A549 (cell line): ENCODE results near the gene AEBP2. TPM values are rescaled to one million over a fixed set of nuclear protein-coding genes. Genes with fewer than 3 reads are reported as not detected.

Source experiments
- ATAC-seq, 2 experiments: fragments of 200-7000 bp in 1 of 2; fragments of >200 bp in 1 of 2; cut with Nextera tagmentation in 1 of 2; cut with Tn5 transposase in 1 of 2; 3 replicates each; pipeline versions ENCODE4 v1.8.0 to v1.9.1; 2018 to 2020; ENCODE audit warnings: mild to moderate bottlenecking in 1 of 2, moderate library complexity in 1 of 2
- CTCF ChIA-PET: fragments of 300-600 bp; sonication (Branson Sonifier 250); formaldehyde crosslinking; extraction: SDS; loops from one replicate; lab custom pipeline; 2021; ENCODE audit warnings: antibody characterized with exemption, inconsistent platforms; lab: Yijun Ruan, JAX
- POLR2A ChIA-PET: fragments of 350-600 bp; formaldehyde crosslinking; extraction: SDS; loops from one replicate; lab custom pipeline; 2021; ENCODE audit warnings: antibody characterized with exemption, inconsistent platforms; lab: Yijun Ruan, JAX
- DNase-seq, 2 experiments: peaks; one replicate each; pipeline versions ENCODE4 v3.0.0 to v3.0.0-alpha.2; 2011 to 2016; ENCODE audit warnings: low read depth in 1 of 2, low spot score in 1 of 2
- FAIRE-seq: peaks from 2 replicates; lab custom pipeline; 2011; peaks lifted over from hg19 to GRCh38; lab: Jason Lieb, UNC
- H3K27ac ChIP-seq, 2 experiments: fragments of >200 bp; sonication (Bioruptor Twin); formaldehyde crosslinking; 3 replicates each; pipeline ENCODE4 v1.5.1; 2016 to 2017
- H3K4me1 ChIP-seq: fragments of >200 bp; sonication (Bioruptor Twin); formaldehyde crosslinking; 3 replicates; pipeline ENCODE4 v1.6.1; 2016
- H3K4me2 ChIP-seq: fragments of >200 bp; sonication (Bioruptor Twin); formaldehyde crosslinking; 3 replicates; pipeline ENCODE4 v1.6.1; 2016
- H3K4me3 ChIP-seq: fragments of >200 bp; sonication (Bioruptor Twin); formaldehyde crosslinking; 3 replicates; pipeline ENCODE4 v1.5.1; 2016
- H3K9me3 ChIP-seq: fragments of >200 bp; sonication (Bioruptor Twin); formaldehyde crosslinking; 3 replicates; pipeline ENCODE4 v1.6.1; 2016
- BHLHE40 ChIP-seq: IDR thresholded peaks from 2 replicates; pipeline ENCODE4 v1.6.1; 2012; ENCODE audit warnings: low read depth, low read length, inconsistent platforms
- CEBPB ChIP-seq, 2 experiments: fragments of >200 bp in 1 of 2; sonication (Bioruptor Twin) in 1 of 2; formaldehyde crosslinking in 1 of 2; IDR thresholded peaks; 2 replicates each; pipeline ENCODE4 v1.6.1; 2012 to 2016
- EHMT2 ChIP-seq: fragments of 200-600 bp; sonication (generic); IDR thresholded peaks from 2 replicates; pipeline ENCODE4 v1.6.1; 2016; ENCODE audit warnings: antibody characterized with exemption, low read depth, mild to moderate bottlenecking, moderate library complexity
- EP300 ChIP-seq, 2 experiments: fragments of >200 bp; sonication (Bioruptor Twin); formaldehyde crosslinking; IDR thresholded peaks; 2 replicates in 1 of 2; 3 replicates in 1 of 2; pipeline ENCODE4 v1.6.1; 2016 to 2017
- FOSL2 ChIP-seq, 2 experiments: fragments of 450-650 bp in 1 of 2; fragments of >200 bp in 1 of 2; sonication (Bioruptor Twin) in 1 of 2; formaldehyde crosslinking; IDR thresholded peaks; 2 replicates each; pipeline versions ENCODE4 v1.5.0 to v1.6.1; 2016 to 2020; ENCODE audit warnings: mild to moderate bottlenecking in 1 of 2, moderate library complexity in 1 of 2
- HOXB5 ChIP-seq: fragments of 250-450 bp; sonication (Bioruptor Pico); IDR thresholded peaks from 2 replicates; pipeline ENCODE4 v1.5.0; 2020; ENCODE audit warnings: mild to moderate bottlenecking, moderate library complexity
- JUN ChIP-seq, 2 experiments: fragments of >200 bp; sonication (Bioruptor Twin); formaldehyde crosslinking; IDR thresholded peaks; 2 replicates in 1 of 2; 3 replicates in 1 of 2; pipeline ENCODE4 v1.6.1; 2016 to 2017
- JUNB ChIP-seq: fragments of >200 bp; sonication (Bioruptor Twin); formaldehyde crosslinking; IDR thresholded peaks from 2 replicates; pipeline ENCODE4 v1.6.1; 2016
- KDM5A ChIP-seq: fragments of 200-600 bp; sonication (generic); IDR thresholded peaks from 2 replicates; pipeline ENCODE4 v1.6.1; 2016; ENCODE audit warnings: antibody characterized with exemption, mild to moderate bottlenecking
- PHF8 ChIP-seq: fragments of 200-600 bp; sonication (generic); IDR thresholded peaks from 2 replicates; pipeline ENCODE4 v1.6.1; 2016; ENCODE audit warnings: low read depth, mild to moderate bottlenecking, antibody characterized with exemption, moderate library complexity, borderline replicate concordance
- RFX5 ChIP-seq: fragments of 450-650 bp; IDR thresholded peaks from 2 replicates; pipeline ENCODE4 v1.7.1; 2014; ENCODE audit warnings: antibody characterized with exemption, mild to moderate bottlenecking, moderate library complexity
- SMC3 ChIP-seq: fragments of >200 bp; sonication (Bioruptor Twin); formaldehyde crosslinking; IDR thresholded peaks from 3 replicates; pipeline ENCODE4 v1.6.1; 2018; ENCODE audit warnings: inconsistent platforms
- TFCP2L1 ChIP-seq: fragments of 250-450 bp; sonication (Bioruptor Pico); IDR thresholded peaks from 2 replicates; pipeline ENCODE4 v1.5.0; 2021; ENCODE audit warnings: mild to moderate bottlenecking
- ZC3H11A ChIP-seq: fragments of 450-650 bp; IDR thresholded peaks from 2 replicates; pipeline ENCODE4 v1.6.1; 2014; ENCODE audit warnings: antibody characterized with exemption, mild to moderate bottlenecking
- ZSCAN20 ChIP-seq: fragments of 250-450 bp; sonication (Bioruptor Pico); IDR thresholded peaks from 2 replicates; pipeline ENCODE4 v1.8.0; 2022; ENCODE audit warnings: mild to moderate bottlenecking, moderate library complexity
- WGBS: methylation state at CpG from one replicate; pipeline ENCODE4 v1.1.6; 2017; ENCODE audit errors: missing lambda C conversion rate; 5-methylcytosine and 5-hydroxymethylcytosine counted together
- polyA plus RNA-seq, 4 experiments: library from polyadenylated mRNA; depleted of rRNA in 3 of 4; stranded (reverse); fragments of >200 nt; fragmentation: RNase III in 1 of 4; extraction: RNeasy Plus Mini Kit Qiagen cat#74134 plus additional on column Dnase treatment in 1 of 4; gene quantifications; 2 replicates in 3 of 4; 3 replicates in 1 of 4; pipeline ENCODE4 v1.2.3, GENCODE V29; 2011 to 2017
- TF ChIP-seq, protein P1 (sequence below): fragments of 150-350 bp; IDR thresholded peaks from 2 replicates; pipeline ENCODE4 v1.6.1; 2014; ENCODE audit warnings: low read depth, mild to moderate bottlenecking, low read length
- TF ChIP-seq, protein P2 (sequence below): IDR thresholded peaks from 2 replicates; pipeline ENCODE4 v1.6.1; 2012; ENCODE audit warnings: low read depth, borderline replicate concordance
- TF ChIP-seq, protein P3 (sequence below): fragments of 250-450 bp; sonication (Bioruptor Pico); IDR thresholded peaks from 2 replicates; pipeline ENCODE4 v1.5.0; 2020; ENCODE audit warnings: low read depth, mild to moderate bottlenecking, moderate library complexity
- TF ChIP-seq, protein P4 (sequence below): fragments of >200 bp; sonication (Bioruptor Twin); formaldehyde crosslinking; IDR thresholded peaks from 3 replicates; pipeline ENCODE4 v1.6.1; 2016
- TF ChIP-seq, protein P5 (sequence below): fragments of 250-450 bp; sonication (Bioruptor Pico); IDR thresholded peaks from 2 replicates; pipeline ENCODE4 v1.5.0; 2021; ENCODE audit warnings: mild to moderate bottlenecking, moderate library complexity, borderline replicate concordance

Gene AEBP2
- polyA plus RNA-seq, 2 of the 4 experiments (the other 2 are of a cell fraction) = 23.5 to 27.3 TPM

DNA sequence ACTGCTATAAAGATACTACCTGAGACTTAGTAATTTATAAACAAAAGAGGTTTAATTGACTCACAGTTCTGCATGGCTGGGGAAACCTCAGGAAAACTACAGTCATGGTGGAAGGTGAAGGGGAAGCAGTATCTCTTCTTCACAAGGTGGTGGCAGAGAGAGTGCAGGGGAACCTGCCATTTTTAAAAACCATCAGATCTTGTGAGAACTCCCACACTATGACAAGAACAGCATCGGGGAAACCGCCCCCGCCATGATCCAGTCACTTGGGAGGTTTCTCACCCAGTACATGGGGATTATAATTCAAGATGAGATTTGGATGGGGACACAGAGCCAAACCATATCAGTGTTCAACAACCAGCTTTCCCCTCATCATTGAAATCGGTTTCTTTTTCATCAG lies 49.9 kb downstream of the AEBP2 start:
- ChIA-PET CTCF (interaction anchor here (0.8 kb wide), 1 partner anchor 11 kb away, joined by 3 read pairs; no protein-coding TSS in a partner anchor), POLR2A (no interaction called here)
- Histone ChIP-seq H3K4me2 (no peak overlapping the region), H3K4me1 (no peaks in the 10 kb centered on the region), H3K27ac (no peak overlapping the region), H3K9me3 (no peaks in the 10 kb centered on the region), H3K4me3 (no peak overlapping the region)
- 98% methylated on average over 4 of the region's 4 CpGs for WGBS
- FAIRE-seq (no peak), ATAC-seq (no peak), DNase-seq (no peak)
- TF ChIP-seq, protein P1, sequence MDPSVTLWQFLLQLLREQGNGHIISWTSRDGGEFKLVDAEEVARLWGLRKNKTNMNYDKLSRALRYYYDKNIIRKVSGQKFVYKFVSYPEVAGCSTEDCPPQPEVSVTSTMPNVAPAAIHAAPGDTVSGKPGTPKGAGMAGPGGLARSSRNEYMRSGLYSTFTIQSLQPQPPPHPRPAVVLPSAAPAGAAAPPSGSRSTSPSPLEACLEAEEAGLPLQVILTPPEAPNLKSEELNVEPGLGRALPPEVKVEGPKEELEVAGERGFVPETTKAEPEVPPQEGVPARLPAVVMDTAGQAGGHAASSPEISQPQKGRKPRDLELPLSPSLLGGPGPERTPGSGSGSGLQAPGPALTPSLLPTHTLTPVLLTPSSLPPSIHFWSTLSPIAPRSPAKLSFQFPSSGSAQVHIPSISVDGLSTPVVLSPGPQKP = no peak
- no peak for TF ChIP-seq JUNB
- TF ChIP-seq TFCP2L1 = no peak
- TF ChIP-seq ZSCAN20 (CRISPR knock-in tag) = no peak
- TF ChIP-seq, protein P2, sequence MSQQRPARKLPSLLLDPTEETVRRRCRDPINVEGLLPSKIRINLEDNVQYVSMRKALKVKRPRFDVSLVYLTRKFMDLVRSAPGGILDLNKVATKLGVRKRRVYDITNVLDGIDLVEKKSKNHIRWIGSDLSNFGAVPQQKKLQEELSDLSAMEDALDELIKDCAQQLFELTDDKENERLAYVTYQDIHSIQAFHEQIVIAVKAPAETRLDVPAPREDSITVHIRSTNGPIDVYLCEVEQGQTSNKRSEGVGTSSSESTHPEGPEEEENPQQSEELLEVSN = no peak
- no peak for TF ChIP-seq CEBPB (IDR thresholded peaks at IDR 0.05)
- TF ChIP-seq EP300 (IDR thresholded peaks at IDR 0.05) = no peak
- no peak for TF ChIP-seq PHF8
- TF ChIP-seq, protein P3, sequence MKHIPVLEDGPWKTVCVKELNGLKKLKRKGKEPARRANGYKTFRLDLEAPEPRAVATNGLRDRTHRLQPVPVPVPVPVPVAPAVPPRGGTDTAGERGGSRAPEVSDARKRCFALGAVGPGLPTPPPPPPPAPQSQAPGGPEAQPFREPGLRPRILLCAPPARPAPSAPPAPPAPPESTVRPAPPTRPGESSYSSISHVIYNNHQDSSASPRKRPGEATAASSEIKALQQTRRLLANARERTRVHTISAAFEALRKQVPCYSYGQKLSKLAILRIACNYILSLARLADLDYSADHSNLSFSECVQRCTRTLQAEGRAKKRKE (CRISPR knock-in tag) = no peak
- TF ChIP-seq ZC3H11A = no peak
- TF ChIP-seq FOSL2 (IDR thresholded peaks at IDR 0.05) = no peak
- no peak for TF ChIP-seq FOSL2 (CRISPR knock-in tag; IDR thresholded peaks at IDR 0.05)
- TF ChIP-seq JUN (IDR thresholded peaks at IDR 0.05) = no peak
- TF ChIP-seq RFX5 = no peak
- no peak for TF ChIP-seq SMC3
- no peak for TF ChIP-seq EHMT2
- TF ChIP-seq HOXB5 (CRISPR knock-in tag) = no peak
- TF ChIP-seq, protein P4, sequence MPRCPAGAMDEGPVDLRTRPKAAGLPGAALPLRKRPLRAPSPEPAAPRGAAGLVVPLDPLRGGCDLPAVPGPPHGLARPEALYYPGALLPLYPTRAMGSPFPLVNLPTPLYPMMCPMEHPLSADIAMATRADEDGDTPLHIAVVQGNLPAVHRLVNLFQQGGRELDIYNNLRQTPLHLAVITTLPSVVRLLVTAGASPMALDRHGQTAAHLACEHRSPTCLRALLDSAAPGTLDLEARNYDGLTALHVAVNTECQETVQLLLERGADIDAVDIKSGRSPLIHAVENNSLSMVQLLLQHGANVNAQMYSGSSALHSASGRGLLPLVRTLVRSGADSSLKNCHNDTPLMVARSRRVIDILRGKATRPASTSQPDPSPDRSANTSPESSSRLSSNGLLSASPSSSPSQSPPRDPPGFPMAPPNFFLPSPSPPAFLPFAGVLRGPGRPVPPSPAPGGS = no peak
- no peak for TF ChIP-seq BHLHE40

DNA sequence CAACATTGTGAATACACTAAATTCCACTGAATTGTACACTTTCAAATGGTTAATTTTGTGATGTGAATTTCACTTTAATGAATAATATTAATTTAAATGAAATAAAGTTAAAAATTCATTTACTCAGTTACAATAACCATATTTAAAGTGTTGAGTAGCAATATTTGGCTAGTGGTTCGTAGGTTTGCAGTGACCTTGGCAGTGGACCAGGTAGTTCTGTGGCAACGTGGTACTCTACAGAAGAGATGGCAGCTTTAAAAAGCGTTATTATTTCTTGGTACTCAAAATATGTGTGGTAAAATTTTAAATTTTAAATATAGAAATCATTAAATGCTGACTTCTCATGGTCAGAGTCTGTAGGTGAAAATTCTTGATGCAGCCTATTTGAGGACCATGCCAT lies 51.6 kb downstream of the AEBP2 start:
- no peak overlapping the region for H3K27ac ChIP-seq
- WGBS = 89% methylated on average over 3 of the region's 3 CpGs
- ChIA-PET POLR2A (no interaction called here), CTCF (no interaction called here)
- DNase-seq (no peak), ATAC-seq (no peak), FAIRE-seq (no peak)
- H3K9me3 ChIP-seq = no peaks in the 10 kb centered on the region
- no peak for TF ChIP-seq EP300 (IDR thresholded peaks at IDR 0.05)
- TF ChIP-seq HOXB5 (CRISPR knock-in tag) = no peak
- TF ChIP-seq CEBPB (IDR thresholded peaks at IDR 0.05) = no peak
- TF ChIP-seq KDM5A = no peak
- TF ChIP-seq, protein P5, sequence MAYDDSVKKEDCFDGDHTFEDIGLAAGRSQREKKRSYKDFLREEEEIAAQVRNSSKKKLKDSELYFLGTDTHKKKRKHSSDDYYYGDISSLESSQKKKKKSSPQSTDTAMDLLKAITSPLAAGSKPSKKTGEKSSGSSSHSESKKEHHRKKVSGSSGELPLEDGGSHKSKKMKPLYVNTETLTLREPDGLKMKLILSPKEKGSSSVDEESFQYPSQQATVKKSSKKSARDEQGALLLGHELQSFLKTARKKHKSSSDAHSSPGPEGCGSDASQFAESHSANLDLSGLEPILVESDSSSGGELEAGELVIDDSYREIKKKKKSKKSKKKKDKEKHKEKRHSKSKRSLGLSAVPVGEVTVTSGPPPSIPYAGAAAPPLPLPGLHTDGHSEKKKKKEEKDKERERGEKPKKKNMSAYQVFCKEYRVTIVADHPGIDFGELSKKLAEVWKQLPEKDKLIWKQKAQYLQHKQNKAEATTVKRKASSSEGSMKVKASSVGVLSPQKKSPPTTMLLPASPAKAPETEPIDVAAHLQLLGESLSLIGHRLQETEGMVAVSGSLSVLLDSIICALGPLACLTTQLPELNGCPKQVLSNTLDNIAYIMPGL (CRISPR knock-in tag) = no peak
- H3K4me3 ChIP-seq = no peak overlapping the region
- H3K4me1 ChIP-seq = no peaks in the 10 kb centered on the region
- H3K4me2 ChIP-seq = no peak overlapping the region
